IMR-90 (cell line): ENCODE results near the gene FRMD5. TPM values are rescaled to one million over a fixed set of nuclear protein-coding genes. Genes with fewer than 3 reads are reported as not detected.
A peak's percentile ranks its signal among the peaks of the same experiment; 100 is the strongest.

Source experiments
- ATAC-seq: fragments of 200-7000 bp; cut with Tn5 transposase; 2 replicates; pipeline ENCODE4 v1.9.1; 2020; ENCODE audit warnings: low read depth, mild to moderate bottlenecking, moderate library complexity
- BruUV-seq: library from RNA; stranded (reverse); fragments of 400-500 nt; replicated peaks from 2 replicates; lab custom pipeline; 2021; lab: Mats Ljungman, UMichigan
- CTCF ChIA-PET: fragments of 300-600 bp; formaldehyde crosslinking; extraction: SDS; loops from one replicate; lab custom pipeline; 2021; ENCODE audit warnings: antibody characterized with exemption; lab: Yijun Ruan, JAX
- POLR2A ChIA-PET: fragments of 300-600 bp; sonication (Branson Sonifier 250); formaldehyde crosslinking; loops from one replicate; lab custom pipeline; 2022; ENCODE audit warnings: antibody characterized with exemption; ENCODE audit not compliant: unreplicated experiment; lab: Charles Lee
- DNase-seq: peaks from one replicate; pipeline ENCODE4 v3.0.0; 2013
- H2AFZ ChIP-seq: replicated peaks from 2 replicates; pipeline ENCODE3; 2013; ENCODE audit warnings: low read length, mild to moderate bottlenecking; ENCODE audit not compliant: poor library complexity
- H2AK5ac ChIP-seq: 2 replicates; pipeline ENCODE4 v1.6.1; 2013; ENCODE audit warnings: low read depth, low read length, inconsistent platforms
- H2AK9ac ChIP-seq: replicated peaks from 2 replicates; pipeline ENCODE3; 2013; ENCODE audit warnings: mild to moderate bottlenecking, low read depth, low read length, moderate library complexity; ENCODE audit not compliant: poor library complexity
- H2BK120ac ChIP-seq: 2 replicates; pipeline ENCODE4 v1.6.1; 2013; ENCODE audit warnings: low read depth, low read length, inconsistent platforms
- H2BK15ac ChIP-seq: 3 replicates; pipeline ENCODE4 v1.6.1; 2013; ENCODE audit warnings: low read depth, low read length, inconsistent platforms
- H2BK20ac ChIP-seq: 2 replicates; pipeline ENCODE4 v1.6.1; 2013; ENCODE audit warnings: low read depth, mild to moderate bottlenecking, inconsistent platforms, low read length, moderate library complexity
- H2BK5ac ChIP-seq: 2 replicates; pipeline ENCODE4 v1.6.1; 2013; ENCODE audit warnings: mild to moderate bottlenecking, low read depth, low read length, inconsistent platforms; ENCODE audit not compliant: poor library complexity, severe bottlenecking
- H3K14ac ChIP-seq: replicated peaks from 2 replicates; pipeline ENCODE4 v1.6.1; 2013; ENCODE audit warnings: low read depth, low read length, inconsistent platforms
- H3K18ac ChIP-seq: 2 replicates; pipeline ENCODE4 v1.6.1; 2013; ENCODE audit warnings: low read depth, low read length, control low read depth
- H3K23ac ChIP-seq: 2 replicates; pipeline ENCODE4 v1.6.1; 2013; ENCODE audit warnings: low read depth, low read length, inconsistent platforms
- H3K27ac ChIP-seq: 2 replicates; pipeline ENCODE4 v1.5.1; 2013; ENCODE audit warnings: mild to moderate bottlenecking, control low read depth, low read length; ENCODE audit not compliant: insufficient read depth
- H3K27me3 ChIP-seq: 2 replicates; pipeline ENCODE4 v1.6.1; 2013; ENCODE audit warnings: low read length; ENCODE audit not compliant: control insufficient read depth, insufficient read depth
- H3K36me3 ChIP-seq: 2 replicates; pipeline ENCODE4 v1.6.1; 2013; ENCODE audit warnings: low read length, mixed read lengths; ENCODE audit not compliant: control insufficient read depth, insufficient read depth
- H3K4ac ChIP-seq: 2 replicates; pipeline ENCODE4 v1.6.1; 2013; ENCODE audit warnings: low read depth, low read length, inconsistent platforms
- H3K4me1 ChIP-seq: 2 replicates; pipeline ENCODE4 v1.6.1; 2013; ENCODE audit warnings: low read length, mixed read lengths; ENCODE audit not compliant: control insufficient read depth, insufficient read depth
- H3K4me2 ChIP-seq: 2 replicates; pipeline ENCODE4 v1.6.1; 2013; ENCODE audit warnings: low read depth, mild to moderate bottlenecking, control low read depth, low read length, moderate library complexity
- H3K4me3 ChIP-seq: 2 replicates; pipeline ENCODE4 v1.5.1; 2013; ENCODE audit warnings: low read depth, mild to moderate bottlenecking, control low read depth, low read length, moderate library complexity; ENCODE audit not compliant: insufficient read depth
- H3K56ac ChIP-seq: 2 replicates; pipeline ENCODE4 v1.6.1; 2013; ENCODE audit warnings: low read length, inconsistent platforms; ENCODE audit not compliant: insufficient read depth; ENCODE audit errors: extremely low read depth
- H3K79me1 ChIP-seq, 2 experiments: 2 replicates each; pipeline ENCODE4 v1.6.1; 2013; ENCODE audit warnings: low read length in 2 of 2, inconsistent platforms in 1 of 2, low read depth in 1 of 2
- H3K9ac ChIP-seq: 2 replicates; pipeline ENCODE4 v1.6.1; 2013; ENCODE audit warnings: low read depth, low read length, control low read depth
- H3K9me1 ChIP-seq: 2 replicates; pipeline ENCODE4 v1.6.1; 2013; ENCODE audit warnings: low read length, inconsistent platforms; ENCODE audit not compliant: insufficient read depth
- H3K9me3 ChIP-seq: 2 replicates; pipeline ENCODE4 v1.6.1; 2013; ENCODE audit warnings: low read length; ENCODE audit not compliant: control insufficient read depth, insufficient read depth
- H4K20me1 ChIP-seq: 2 replicates; pipeline ENCODE4 v1.6.1; 2013; ENCODE audit warnings: low read length, inconsistent platforms; ENCODE audit not compliant: insufficient read depth
- H4K5ac ChIP-seq: 2 replicates; pipeline ENCODE4 v1.6.1; 2013; ENCODE audit warnings: mild to moderate bottlenecking, low read depth, low read length, control low read depth
- H4K8ac ChIP-seq, 2 experiments: 2 replicates each; pipeline ENCODE4 v1.6.1; 2013; ENCODE audit warnings: low read depth in 2 of 2, low read length in 2 of 2, control low read depth in 1 of 2, inconsistent platforms in 1 of 2
- H4K91ac ChIP-seq: 2 replicates; pipeline ENCODE4 v1.6.1; 2013; ENCODE audit warnings: low read depth, low read length, inconsistent platforms; ENCODE audit not compliant: insufficient read depth
- BHLHE40 ChIP-seq: fragments of 150-350 bp; IDR thresholded peaks from 2 replicates; pipeline ENCODE4 v1.6.1; 2016; ENCODE audit warnings: mild to moderate bottlenecking, low read depth, low read length
- CEBPB ChIP-seq: IDR thresholded peaks from 2 replicates; pipeline ENCODE4 v1.6.1; 2012; ENCODE audit warnings: low read depth, low read length, improper control_type of control experiment
- CHD1 ChIP-seq: IDR thresholded peaks from 2 replicates; pipeline ENCODE4 v1.6.1; 2012; ENCODE audit warnings: low read depth, low read length, improper control_type of control experiment
- FOS ChIP-seq: fragments of 150-350 bp; IDR thresholded peaks from 2 replicates; pipeline ENCODE4 v1.6.1; 2016; ENCODE audit warnings: low read depth, low read length
- MAFK ChIP-seq: IDR thresholded peaks from 2 replicates; pipeline ENCODE4 v1.6.1; 2012; ENCODE audit warnings: low read depth, low read length, improper control_type of control experiment
- MAZ ChIP-seq: IDR thresholded peaks from 2 replicates; pipeline ENCODE4 v1.6.1; 2012; ENCODE audit warnings: low read depth, mild to moderate bottlenecking, low read length, improper control_type of control experiment, moderate library complexity, borderline replicate concordance
- MXI1 ChIP-seq: IDR thresholded peaks from 2 replicates; pipeline ENCODE4 v1.6.1; 2012; ENCODE audit warnings: low read depth, mild to moderate bottlenecking, low read length, moderate library complexity, borderline replicate concordance
- NFE2L2 ChIP-seq: fragments of 150-350 bp; IDR thresholded peaks from 2 replicates; pipeline ENCODE4 v1.6.1; 2016; ENCODE audit warnings: low read depth, mild to moderate bottlenecking, low read length
- POLR2A ChIP-seq: IDR thresholded peaks from 2 replicates; pipeline ENCODE4 v1.6.1; 2012; ENCODE audit warnings: mild to moderate bottlenecking, low read depth, low read length
- RAD21 ChIP-seq: IDR thresholded peaks from 2 replicates; pipeline ENCODE4 v1.6.1; 2012; ENCODE audit warnings: low read length, improper control_type of control experiment
- RCOR1 ChIP-seq: IDR thresholded peaks from 2 replicates; pipeline ENCODE4 v1.6.1; 2012; ENCODE audit warnings: mild to moderate bottlenecking, low read length, improper control_type of control experiment; ENCODE audit not compliant: insufficient replicate concordance
- RFX5 ChIP-seq: IDR thresholded peaks from 2 replicates; pipeline ENCODE4 v1.8.0; 2012; ENCODE audit warnings: low read depth, mild to moderate bottlenecking, low read length, moderate library complexity
- SMC3 ChIP-seq: fragments of 150-350 bp; IDR thresholded peaks from 2 replicates; pipeline ENCODE4 v1.6.1; 2016; ENCODE audit warnings: low read depth, mild to moderate bottlenecking, antibody characterized with exemption, low read length, moderate library complexity
- WGBS, 2 experiments: methylation state at CpG; one replicate each; pipeline versions ENCODE4 v1.1.5 to v1.1.7; 2013; ENCODE audit warnings: missing lambda C conversion rate in 2 of 2; ENCODE audit not compliant: insufficient read length in 1 of 2; ENCODE audit errors: extremely low coverage in 2 of 2; 5-methylcytosine and 5-hydroxymethylcytosine counted together
- dilution Hi-C: fragments of 300-500 bp; cut with HindIII; formaldehyde crosslinking; loops from one replicate; pipeline ENCODE4 v1.14.3; 2018; ENCODE audit warnings: low sequenced_read_pairs; ENCODE audit not compliant: unreplicated experiment
- in situ Hi-C: fragments of 300-500 bp; cut with MboI; formaldehyde crosslinking; loops from 3 replicates; pipeline ENCODE4 v1.14.3; 2019; ENCODE audit warnings: low sequenced_read_pairs, inconsistent platforms, mixed read lengths
- intact Hi-C: fragments of 100-400 bp; cut with micrococcal nuclease; formaldehyde crosslinking; loops from 2 replicates; pipeline ENCODE4 v1.10.0; 2022
- polyA plus RNA-seq, 3 experiments: library from polyadenylated mRNA; depleted of rRNA; stranded (reverse); fragments of >200 nt; gene quantifications; 2 replicates each; pipeline ENCODE4 v1.2.3, GENCODE V29; 2012; ENCODE audit warnings: low replicate concordance in 1 of 3
- total RNA-seq: library from RNA; depleted of rRNA; stranded (reverse); fragments of >200 nt; gene quantifications from 2 replicates; pipeline ENCODE4 v1.2.3, GENCODE V29; 2012
- TF ChIP-seq, protein P1 (sequence below): fragments of 150-350 bp; IDR thresholded peaks from 2 replicates; pipeline ENCODE4 v1.6.1; 2016; ENCODE audit warnings: low read depth, mild to moderate bottlenecking, low read length, moderate library complexity, borderline replicate concordance
- TF ChIP-seq, protein P2 (sequence below): fragments of 150-350 bp; IDR thresholded peaks from 2 replicates; pipeline ENCODE4 v1.6.1; 2017; ENCODE audit warnings: mild to moderate bottlenecking, antibody characterized with exemption, low read length, low read depth
- TF ChIP-seq, protein P3 (sequence below): conservative IDR thresholded peaks from 2 replicates; pipeline ENCODE4 v1.5.1; 2012; ENCODE audit warnings: mild to moderate bottlenecking, low read depth, low read length, improper control_type of control experiment

The FRMD5 gene
- total and polyA plus RNA-seq, 2 of the 4 experiments (the other 2 are of a cell fraction): 4.1 to 5.4 TPM

DNA sequence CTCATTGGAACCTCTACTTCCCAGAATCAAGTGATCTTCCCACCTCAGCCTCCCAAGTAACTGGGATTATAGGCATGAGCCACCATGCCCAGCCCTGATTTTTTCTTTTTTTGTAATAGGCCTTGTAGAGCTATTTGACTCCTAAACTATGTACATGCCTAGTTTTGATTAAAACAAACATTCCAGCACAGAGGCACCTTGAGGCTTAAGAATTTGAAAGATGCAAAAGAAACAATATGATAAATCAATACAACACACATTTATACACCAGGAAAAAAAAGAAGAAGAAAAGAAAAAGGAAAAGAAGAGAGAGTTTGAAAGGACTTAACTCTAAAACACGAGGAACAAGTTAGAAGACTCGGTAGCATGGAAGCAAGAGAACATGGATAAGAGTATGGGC is 13.9 kb upstream of the FRMD5 start:
- TF ChIP-seq MAZ: no peak
- TF ChIP-seq MAFK: no peak
- TF ChIP-seq NFE2L2: no peak
- no peak for TF ChIP-seq BHLHE40
- no peak for TF ChIP-seq CHD1
- TF ChIP-seq SMC3: no peak
- TF ChIP-seq MXI1: no peak
- no peak for TF ChIP-seq POLR2A
- TF ChIP-seq RCOR1: no peak
- TF ChIP-seq, protein P1, sequence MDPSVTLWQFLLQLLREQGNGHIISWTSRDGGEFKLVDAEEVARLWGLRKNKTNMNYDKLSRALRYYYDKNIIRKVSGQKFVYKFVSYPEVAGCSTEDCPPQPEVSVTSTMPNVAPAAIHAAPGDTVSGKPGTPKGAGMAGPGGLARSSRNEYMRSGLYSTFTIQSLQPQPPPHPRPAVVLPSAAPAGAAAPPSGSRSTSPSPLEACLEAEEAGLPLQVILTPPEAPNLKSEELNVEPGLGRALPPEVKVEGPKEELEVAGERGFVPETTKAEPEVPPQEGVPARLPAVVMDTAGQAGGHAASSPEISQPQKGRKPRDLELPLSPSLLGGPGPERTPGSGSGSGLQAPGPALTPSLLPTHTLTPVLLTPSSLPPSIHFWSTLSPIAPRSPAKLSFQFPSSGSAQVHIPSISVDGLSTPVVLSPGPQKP: no peak
- TF ChIP-seq CEBPB: no peak
- no peak for TF ChIP-seq RAD21
- TF ChIP-seq, protein P2, sequence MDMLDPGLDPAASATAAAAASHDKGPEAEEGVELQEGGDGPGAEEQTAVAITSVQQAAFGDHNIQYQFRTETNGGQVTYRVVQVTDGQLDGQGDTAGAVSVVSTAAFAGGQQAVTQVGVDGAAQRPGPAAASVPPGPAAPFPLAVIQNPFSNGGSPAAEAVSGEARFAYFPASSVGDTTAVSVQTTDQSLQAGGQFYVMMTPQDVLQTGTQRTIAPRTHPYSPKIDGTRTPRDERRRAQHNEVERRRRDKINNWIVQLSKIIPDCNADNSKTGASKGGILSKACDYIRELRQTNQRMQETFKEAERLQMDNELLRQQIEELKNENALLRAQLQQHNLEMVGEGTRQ: no peak
- TF ChIP-seq RFX5: no peak
- TF ChIP-seq, protein P3, sequence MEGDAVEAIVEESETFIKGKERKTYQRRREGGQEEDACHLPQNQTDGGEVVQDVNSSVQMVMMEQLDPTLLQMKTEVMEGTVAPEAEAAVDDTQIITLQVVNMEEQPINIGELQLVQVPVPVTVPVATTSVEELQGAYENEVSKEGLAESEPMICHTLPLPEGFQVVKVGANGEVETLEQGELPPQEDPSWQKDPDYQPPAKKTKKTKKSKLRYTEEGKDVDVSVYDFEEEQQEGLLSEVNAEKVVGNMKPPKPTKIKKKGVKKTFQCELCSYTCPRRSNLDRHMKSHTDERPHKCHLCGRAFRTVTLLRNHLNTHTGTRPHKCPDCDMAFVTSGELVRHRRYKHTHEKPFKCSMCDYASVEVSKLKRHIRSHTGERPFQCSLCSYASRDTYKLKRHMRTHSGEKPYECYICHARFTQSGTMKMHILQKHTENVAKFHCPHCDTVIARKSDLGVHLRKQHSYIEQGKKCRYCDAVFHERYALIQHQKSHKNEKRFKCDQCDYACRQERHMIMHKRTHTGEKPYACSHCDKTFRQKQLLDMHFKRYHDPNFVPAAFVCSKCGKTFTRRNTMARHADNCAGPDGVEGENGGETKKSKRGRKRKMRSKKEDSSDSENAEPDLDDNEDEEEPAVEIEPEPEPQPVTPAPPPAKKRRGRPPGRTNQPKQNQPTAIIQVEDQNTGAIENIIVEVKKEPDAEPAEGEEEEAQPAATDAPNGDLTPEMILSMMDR: no peak
- no peak for TF ChIP-seq FOS

More for the DNA sequence above, 13.9 kb upstream of the FRMD5 start:
- Histone ChIP-seq H3K27me3 (no peaks in the 10 kb centered on the region; the same call in 1 of the 2 replicates), H3K79me1 (no peaks in the 10 kb centered on the region), H2BK120ac (0 out of 2 replicates have a peak overlapping the region, but pooled peaks have one; percentile 11), H3K36me3 (no peaks in the 10 kb centered on the region), H3K4me2 (no peak overlapping the region), H4K91ac (no peak overlapping the region), H2AFZ (no peak overlapping the region), H3K56ac (no peak overlapping the region), H3K4me3 (no peak overlapping the region), H2BK5ac (no peak overlapping the region), H3K23ac (no peak overlapping the region), H3K9me1 (no peaks in the 10 kb centered on the region), H2BK20ac (no peak overlapping the region), H3K4me1 (no peaks in the 10 kb centered on the region), H2AK9ac (no peak overlapping the region), H2AK5ac (no peak overlapping the region), H4K8ac (no peak overlapping the region), H2BK15ac (no peak overlapping the region; the same call in 2 of the 3 replicates), H3K14ac (no peak overlapping the region), H3K9ac (no peak overlapping the region), H3K27ac (no peak overlapping the region), H3K9me3 (no peaks in the 10 kb centered on the region), H3K18ac (no peak overlapping the region), H3K4ac (no peak overlapping the region), H4K20me1 (no peaks in the 10 kb centered on the region), H4K5ac (no peak overlapping the region)
- no TSS peak for BruUV-seq
- intact Hi-C loops (no loop called here), in situ Hi-C loops (no loop called here), dilution Hi-C loops (no loop called here)
- WGBS, 2 experiments: 100% methylated on average over 2 of the region's 2 CpGs; no CpG with 5 or more reads in 1 of the 2 experiments
- ATAC-seq: no peak
- no peak for DNase-seq
- CTCF ChIA-PET: no interaction called here
- POLR2A ChIA-PET: no interaction called here
